ENCODE data around the gene PAXX. TPM values are rescaled to one million over a fixed set of nuclear protein-coding genes. Genes with fewer than 3 reads are reported as not detected.
A peak's percentile ranks its signal among the peaks of the same experiment; 100 is the strongest.

Gene PAXX
- total RNA-seq, 1 donor: 9.9 TPM

DNA sequence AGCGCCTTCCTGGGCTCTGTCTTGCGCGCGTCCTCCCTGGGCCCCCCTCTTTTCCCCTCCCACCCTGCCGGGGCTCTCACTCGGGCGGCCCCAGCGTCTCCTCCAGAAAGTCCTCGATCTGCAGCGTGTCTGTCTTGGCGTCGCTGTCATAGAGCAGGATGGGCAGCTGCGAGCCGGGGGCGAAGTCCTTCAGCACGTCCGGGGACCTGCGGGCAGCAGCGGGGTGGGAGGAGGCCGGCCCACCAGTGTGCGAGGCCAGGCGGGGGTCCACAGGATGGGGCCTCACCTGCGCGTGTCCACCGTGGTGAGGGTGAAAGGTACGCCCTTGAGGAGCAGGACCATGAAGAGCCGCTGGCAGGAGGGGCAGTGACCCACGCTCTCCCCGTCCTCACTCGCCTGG is 3.1 kb downstream of the PAXX start:
- no peak for TF ChIP-seq CTCF (IDR thresholded peaks at IDR 0.05; ENCODE audit: insufficient read depth, low read depth, low read length)
- peak overlapping the region; percentile 51 for H3K4me3 ChIP-seq (ENCODE audit: low read depth, low read length)
- DNase-seq (ENCODE audit: low read depth): no peak

DNA sequence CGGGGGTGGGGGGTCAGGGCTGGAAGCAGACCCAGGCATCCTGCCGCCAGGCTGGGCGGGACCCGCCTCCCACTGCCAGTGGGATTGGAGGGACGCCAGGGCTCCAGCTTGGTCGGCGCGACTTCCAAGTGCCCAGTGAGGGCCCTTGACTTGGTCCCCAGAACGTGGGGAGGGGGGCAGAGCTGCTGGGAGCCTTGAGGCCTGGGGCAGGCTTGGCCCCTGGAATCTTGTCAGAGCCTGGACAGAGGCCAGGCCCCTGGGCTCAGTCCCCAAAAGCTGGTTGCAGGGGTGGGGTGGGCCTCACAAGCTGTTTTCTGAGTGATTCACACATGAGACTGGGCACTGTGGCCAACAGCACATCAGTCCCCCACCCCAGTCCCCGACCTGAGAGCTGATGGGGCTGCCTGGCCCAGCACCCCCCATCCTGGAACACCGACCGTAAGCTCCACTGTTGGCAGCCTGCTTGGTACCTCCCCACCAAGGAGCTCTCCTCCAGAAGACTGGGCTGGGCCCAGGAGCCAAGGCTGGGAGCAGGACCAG is 3.6 kb downstream of the PAXX start:
- peak overlapping the region; percentile 51 for H3K4me3 ChIP-seq (ENCODE audit: low read depth, low read length)
- TF ChIP-seq CTCF (IDR thresholded peaks at IDR 0.05; ENCODE audit: insufficient read depth, low read depth, low read length): no peak
- peak; percentile 24 for DNase-seq (ENCODE audit: low read depth)

DNA sequence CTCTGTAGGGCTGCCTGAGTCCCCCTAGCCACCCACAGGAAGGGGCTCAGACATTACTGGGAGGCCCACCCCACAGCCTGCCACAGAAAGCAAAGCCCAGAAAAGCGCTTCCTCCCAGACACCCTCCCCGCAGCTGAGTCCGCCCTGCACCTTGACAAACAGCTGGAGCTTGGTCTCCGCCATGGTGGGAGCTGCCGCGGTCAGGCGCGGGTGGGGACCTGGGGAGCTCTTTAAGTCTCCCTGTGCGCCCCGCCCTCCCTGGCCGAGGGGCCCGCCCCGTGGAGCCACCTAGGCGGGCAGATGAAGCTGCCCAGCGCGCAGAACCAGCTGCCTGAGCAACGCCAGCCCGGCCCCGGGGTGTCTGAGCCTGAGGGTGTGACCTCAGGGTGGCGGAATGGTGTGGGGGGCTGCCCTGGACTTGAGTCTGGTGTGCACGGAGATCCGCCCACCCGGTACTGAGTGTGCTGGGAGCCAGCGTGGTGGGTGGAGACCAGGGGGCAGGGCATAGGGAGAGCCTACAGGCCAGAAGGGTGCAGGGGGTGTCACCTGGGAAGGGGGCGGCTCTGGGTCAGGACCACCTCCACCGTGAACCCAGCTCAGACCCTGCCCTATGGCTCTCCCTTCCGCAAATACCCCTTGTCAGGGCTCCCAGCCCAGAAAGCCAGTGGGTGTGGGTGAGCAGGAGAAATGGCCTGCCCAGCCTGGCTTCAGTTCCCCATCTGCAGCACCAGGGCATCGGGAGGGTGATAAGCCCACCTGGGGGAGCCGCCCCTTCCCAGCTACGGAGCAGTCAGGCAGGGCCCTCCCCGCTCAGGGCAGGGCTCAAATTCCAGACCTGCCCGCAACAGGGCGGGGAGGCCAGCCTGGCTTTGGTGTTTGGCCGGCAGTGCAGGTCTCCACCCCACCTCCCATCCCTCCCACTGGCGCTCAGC is 4.4 kb downstream of the PAXX start, which contains the start of gene CLIC3:
Gene CLIC3 (minus strand): TSS at position 208 of the 932 bp plus-strand sequence. CDS start 25 bp downstream, at position 183.
- TF ChIP-seq CTCF (IDR thresholded peaks at IDR 0.05; ENCODE audit: insufficient read depth, low read depth, low read length): no peak
- peak; percentile 47 for DNase-seq (ENCODE audit: low read depth)
- H3K4me3 ChIP-seq (ENCODE audit: low read depth, low read length): peak within 1 kb of the TSS; percentile 51

DNA sequence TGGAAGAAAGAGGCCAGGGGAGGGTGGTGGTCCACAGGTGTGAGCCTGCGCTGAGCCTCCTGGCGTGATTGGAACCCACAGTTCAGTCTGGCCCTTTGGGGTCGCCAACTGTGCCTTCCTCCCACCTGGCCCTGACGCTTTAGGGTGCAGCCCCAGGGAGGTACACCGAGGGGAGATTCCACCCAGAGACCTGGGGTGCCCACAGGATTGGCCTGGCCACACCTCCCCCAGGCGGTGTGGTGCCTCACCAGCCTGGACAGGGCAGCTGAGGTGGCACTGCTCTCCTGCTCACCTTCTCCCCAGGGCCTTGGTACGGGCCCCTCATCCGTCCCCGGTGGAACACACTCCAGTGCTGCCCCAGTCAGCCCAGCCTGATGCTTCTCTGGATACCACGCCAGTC is 5.1 kb downstream of the PAXX start:
- no peak overlapping the region for H3K4me3 ChIP-seq (ENCODE audit: low read depth, low read length)
- DNase-seq (ENCODE audit: low read depth): no peak
- TF ChIP-seq CTCF (IDR thresholded peaks at IDR 0.05; ENCODE audit: insufficient read depth, low read depth, low read length): no peak

- no peak for TF ChIP-seq CTCF (IDR thresholded peaks at IDR 0.05; ENCODE audit: insufficient read depth, low read depth, low read length)
- no peak for DNase-seq (ENCODE audit: low read depth)
- H3K4me3 ChIP-seq (ENCODE audit: low read depth, low read length): no peak overlapping the region
Observed at GRCh38 chr9:136997830-136998234, 5.6 kb downstream of the PAXX start.

- peak; percentile 83 for DNase-seq (ENCODE audit: low read depth)
- no peak for TF ChIP-seq CTCF (IDR thresholded peaks at IDR 0.05; ENCODE audit: insufficient read depth, low read depth, low read length)
- H3K4me3 ChIP-seq (ENCODE audit: low read depth, low read length): no peak overlapping the region
Observed at GRCh38 chr9:137000177-137000930, 8.1 kb downstream of the PAXX start.

Measured in fibroblast of villous mesenchyme (primary cell).